ENCODE data around the gene NHERF2.

The NHERF2 gene

GRCh38 chr16:2084895-2085625 lies 58.4 kb downstream of the NHERF2 start:
- no peak for DNase-seq

DNA sequence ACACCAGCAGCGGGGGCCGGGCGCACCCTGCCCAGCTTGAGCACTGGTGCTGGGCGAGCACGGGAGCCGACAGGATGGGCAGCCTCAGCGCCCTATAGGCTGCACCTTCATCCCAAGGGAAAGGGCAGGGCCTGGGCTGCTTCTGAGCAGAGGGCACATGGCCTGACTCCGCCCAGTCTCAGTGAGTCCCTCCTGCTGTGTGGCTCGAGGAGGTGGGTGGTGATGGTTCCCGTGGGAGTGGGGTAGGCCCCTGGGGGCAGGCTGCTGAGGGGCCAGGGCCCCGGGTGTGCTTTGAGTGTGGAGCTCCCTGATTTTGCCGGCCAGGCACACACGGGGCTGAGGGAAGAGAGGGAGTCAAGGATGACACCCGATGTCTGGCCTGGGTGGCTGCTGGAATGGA lies 59.0 kb downstream of the NHERF2 start:
- DNase-seq = no peak

- no peak for DNase-seq
Measured at GRCh38 chr16:2086106-2086742, 59.5 kb downstream of the NHERF2 start.

DNA sequence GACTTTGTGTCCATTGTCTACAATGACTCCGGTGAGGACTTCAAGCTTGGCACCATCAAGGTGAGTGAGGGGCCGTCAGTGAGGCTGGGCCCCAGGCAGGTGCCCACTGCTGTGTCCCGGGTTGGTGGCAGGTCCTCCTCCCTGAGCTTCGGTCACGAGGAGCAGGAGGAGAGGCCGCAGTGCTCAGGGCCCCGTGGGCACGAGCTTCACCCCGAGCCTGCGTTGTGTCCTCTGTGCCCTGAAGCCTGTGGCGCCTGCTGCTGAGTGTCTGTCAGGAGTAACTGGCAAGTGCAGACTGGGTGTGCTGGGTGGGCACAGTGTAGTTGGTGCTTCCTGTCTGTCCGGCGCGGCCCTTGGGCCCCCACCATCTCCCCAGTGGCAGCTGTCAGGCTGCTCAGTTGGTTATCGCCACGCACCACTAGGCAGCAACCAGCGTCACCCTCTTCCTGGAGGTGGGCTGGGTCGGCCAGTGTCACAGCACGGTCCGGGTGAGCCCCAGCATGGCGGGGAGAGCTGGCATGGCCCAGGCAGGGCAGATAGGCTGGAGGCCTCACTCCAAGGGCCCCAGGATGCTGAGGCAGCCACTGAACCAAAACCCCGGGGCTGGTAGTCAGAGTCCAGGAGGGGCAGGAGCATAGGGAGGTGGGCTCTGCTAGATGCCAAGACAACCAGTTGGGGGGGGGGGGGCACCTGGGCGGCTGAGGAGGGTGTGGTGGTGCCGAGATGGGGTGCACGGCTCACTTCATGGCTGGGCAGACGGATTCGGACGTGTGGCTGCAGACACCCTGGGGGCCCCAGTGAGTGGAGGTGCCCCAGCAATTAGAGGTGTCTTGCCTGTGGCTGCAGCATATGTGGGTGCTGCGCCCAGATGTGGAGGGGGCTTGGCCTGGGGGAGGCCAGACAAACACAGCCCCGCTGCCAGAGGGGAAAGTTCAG lies 60.4 kb downstream of the NHERF2 start:
- DNase-seq = no peak

DNA sequence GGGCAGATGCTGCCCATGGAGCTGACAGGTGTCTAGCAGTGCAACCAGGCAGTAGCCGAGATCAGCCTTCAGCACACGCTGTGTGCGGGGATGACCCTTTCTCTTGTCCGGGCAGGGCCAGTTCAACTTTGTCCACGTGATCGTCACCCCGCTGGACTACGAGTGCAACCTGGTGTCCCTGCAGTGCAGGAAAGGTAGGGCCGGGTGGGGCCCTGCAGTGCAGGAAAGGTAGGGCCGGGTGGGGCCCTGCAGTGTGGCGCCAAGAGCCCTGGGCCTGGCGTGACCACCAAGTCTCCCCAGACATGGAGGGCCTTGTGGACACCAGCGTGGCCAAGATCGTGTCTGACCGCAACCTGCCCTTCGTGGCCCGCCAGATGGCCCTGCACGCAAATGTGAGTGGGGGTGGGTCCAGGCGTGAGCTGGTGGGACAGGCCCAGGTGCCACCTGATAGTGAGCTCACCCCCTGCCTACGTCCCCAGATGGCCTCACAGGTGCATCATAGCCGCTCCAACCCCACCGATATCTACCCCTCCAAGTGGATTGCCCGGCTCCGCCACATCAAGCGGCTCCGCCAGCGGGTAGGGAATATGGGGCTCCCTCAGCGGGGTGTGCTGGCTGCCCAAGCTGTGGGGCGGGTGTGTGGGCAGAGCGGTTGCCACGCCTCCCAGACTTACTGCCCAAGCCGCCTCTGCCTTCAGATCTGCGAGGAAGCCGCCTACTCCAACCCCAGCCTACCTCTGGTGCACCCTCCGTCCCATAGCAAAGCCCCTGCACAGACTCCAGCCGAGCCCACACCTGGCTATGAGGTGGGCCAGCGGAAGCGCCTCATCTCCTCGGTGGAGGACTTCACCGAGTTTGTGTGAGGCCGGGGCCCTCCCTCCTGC lies 61.3 kb downstream of the NHERF2 start:
- no peak for DNase-seq
